Measurements from ENCODE around the gene ALAS2.
"Not testable (repeated sequence)": the region's sequence is repeated elsewhere in the genome, so short reads cannot be mapped to it uniquely, and the experiment has no call there.

The ALAS2 gene

GRCh38 chrX:55030271-55031205, at the start of gene ALAS2:
ALAS2 (minus strand) TSS chrX:55030977; CDS start chrX:55026000, 4,977 bp downstream.
- no peak for DNase-seq (ENCODE audit: low read depth in 3 of 3)

GRCh38 chrX:55074851-55075467, 44.2 kb upstream of the ALAS2 start, which contains the start of gene PAGE2B:
PAGE2B (plus strand) TSS chrX:55075030; CDS start chrX:55076042, 1,012 bp downstream.
- DNase-seq (ENCODE audit: low read depth in 3 of 3): no peak

DNA sequence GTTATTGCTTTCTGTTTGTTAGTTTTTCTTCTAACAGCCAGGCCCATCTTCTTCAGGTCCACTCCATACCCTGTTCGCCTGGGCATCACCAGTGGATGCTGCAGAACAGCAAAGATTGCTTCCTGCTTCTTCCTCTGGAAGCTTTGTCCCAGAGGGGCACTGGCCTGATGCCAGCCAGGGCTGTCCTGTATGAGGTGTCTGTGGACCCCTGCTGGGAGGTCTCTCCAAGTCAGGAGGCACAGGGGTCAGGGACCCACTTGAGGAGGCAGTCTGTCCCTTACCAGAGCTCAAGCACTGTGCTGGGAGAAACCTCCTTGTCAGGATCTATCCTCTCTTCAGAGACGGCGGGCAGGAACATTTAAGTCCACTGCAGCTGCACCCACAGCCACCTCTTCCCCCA, 41.5 kb upstream of the ALAS2 start:
- no peak for DNase-seq (ENCODE audit: low read depth in 3 of 3)

DNA sequence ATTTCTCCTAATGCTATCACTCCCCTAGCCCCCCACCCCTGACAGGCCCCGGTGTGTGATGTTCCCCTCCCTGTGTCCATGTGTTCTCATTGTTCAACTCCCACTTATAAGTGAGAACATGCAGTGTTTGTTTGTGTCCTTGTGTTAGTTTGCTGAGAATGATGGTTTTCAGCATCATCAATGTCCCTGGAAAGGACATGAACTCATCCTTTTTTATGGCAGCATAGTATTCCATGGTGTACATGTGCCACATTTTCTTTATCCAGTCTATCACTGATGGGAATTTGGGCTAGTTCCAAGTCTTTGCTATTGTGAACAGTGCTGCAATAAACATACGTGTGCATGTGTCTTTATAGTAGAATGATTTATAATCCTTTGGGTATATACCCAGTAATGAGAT, 36.4 kb upstream of the ALAS2 start:
- DNase-seq (ENCODE audit: low read depth in 3 of 3): not testable (repeated sequence)

GRCh38 chrX:55057675-55058249, 27.0 kb upstream of the ALAS2 start:
- DNase-seq (ENCODE audit: low read depth in 3 of 3): peak in 1 of 3 donors; percentile 19

DNA sequence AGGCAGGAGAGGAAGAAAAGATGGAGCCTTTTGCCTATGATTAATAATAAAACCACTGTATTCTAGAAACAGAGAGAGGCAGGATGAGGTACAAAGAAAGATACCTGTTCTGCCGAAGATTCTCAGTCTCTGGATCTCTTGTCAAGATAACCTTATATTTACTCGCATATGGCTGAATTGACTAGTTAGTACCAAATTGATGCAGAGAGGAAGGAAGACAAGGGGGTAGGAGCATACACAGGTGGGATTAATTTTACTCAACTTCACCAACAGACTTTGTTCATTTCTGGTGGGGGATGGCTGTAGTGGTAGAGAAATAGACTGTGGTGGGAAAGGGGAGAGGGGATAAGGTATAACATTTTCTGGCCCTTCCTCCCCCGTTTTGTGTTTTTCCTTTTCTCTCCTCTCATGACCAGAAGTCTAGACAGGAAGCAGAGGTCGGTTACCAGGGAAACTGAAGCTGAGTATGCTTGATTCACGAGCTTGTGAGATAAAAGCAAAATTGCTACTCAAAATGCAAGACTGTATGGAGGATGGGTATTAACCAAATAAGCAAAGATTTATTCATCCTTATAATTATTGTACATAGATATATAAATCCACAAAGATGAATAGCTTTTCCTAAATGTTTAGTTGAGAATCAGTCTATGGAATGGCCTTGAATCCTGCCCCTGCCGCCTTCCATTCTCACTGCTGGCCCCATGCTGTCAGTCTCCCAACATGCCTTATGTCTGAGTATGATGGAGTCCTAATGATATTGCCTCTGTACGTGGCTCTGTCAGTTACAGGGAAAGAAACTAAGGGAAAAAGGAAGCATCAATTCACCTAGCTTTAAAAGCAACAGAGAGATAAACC, 26.3 kb upstream of the ALAS2 start:
- no peak for DNase-seq (ENCODE audit: low read depth in 3 of 3)

- not testable (repeated sequence) for DNase-seq (ENCODE audit: low read depth in 3 of 3)
These were observed 19.8 kb upstream of the ALAS2 start for GRCh38 chrX:55050599-55050998.

DNA sequence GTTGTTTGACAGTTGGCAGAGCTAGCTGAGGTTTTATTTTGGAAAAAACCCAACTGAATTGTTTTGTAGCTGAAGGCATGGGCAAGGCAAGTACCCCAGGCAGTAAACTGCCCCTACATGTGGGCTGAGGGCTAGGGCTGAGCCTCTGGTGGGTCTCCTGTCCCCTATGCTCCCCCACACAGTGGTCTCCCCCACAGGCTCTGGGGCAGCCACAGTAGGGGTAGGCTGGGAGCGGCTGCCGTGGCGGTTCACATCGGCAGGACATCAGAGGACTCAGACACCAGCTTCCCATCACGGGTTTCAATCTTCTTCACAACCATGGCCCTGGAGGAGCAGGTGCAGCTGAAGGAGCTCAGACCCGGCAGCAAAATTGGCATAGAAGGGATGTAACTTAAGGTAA, 10.7 kb upstream of the ALAS2 start:
- DNase-seq (ENCODE audit: low read depth in 3 of 3): no peak

GRCh38 chrX:55039471-55039870, 8.7 kb upstream of the ALAS2 start:
- DNase-seq (ENCODE audit: low read depth in 3 of 3): no peak

DNA sequence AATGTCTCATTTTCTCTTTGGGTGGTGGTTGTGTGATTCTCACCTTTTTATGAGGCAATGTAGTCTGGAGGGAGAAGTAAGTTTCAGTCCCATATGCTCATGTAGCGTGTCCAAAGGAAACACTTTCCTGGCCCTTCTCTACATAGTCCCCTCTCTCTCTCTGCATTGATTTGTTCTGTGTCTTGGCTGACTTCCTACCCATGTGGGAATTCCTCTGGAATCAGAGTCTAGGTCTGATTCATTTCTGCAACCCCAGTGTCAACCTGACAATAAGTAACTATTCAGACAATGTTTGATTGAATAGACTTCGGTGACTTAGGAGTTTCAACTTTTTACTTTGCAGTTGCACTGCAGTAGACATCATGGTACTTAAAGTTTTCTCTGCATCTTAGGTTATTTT, 2.7 kb upstream of the ALAS2 start:
- no peak for DNase-seq (ENCODE audit: low read depth in 3 of 3)

DNA sequence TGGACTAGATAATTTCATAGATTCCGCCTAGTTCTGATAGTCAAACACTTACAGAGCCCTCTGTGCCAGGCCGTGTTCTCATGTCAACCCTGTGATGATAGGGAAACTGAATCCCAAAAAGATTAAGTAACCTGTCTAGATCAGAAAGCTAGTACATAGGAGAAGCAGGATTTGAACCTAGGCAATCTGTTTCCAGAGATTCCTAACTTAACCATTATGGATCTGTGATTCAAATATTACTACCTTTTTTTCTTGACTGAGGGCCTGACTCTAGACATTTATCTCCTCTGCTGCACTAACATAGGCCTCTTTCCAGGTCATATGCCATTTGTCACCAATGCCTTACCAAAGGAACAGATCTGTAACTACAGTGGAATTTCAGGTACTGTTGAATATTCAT, 1.5 kb downstream of the ALAS2 start:
- no peak for DNase-seq (ENCODE audit: low read depth in 3 of 3)

- no peak for DNase-seq (ENCODE audit: low read depth in 3 of 3)
These were observed 2.2 kb downstream of the ALAS2 start for GRCh38 chrX:55028611-55029010.

DNA sequence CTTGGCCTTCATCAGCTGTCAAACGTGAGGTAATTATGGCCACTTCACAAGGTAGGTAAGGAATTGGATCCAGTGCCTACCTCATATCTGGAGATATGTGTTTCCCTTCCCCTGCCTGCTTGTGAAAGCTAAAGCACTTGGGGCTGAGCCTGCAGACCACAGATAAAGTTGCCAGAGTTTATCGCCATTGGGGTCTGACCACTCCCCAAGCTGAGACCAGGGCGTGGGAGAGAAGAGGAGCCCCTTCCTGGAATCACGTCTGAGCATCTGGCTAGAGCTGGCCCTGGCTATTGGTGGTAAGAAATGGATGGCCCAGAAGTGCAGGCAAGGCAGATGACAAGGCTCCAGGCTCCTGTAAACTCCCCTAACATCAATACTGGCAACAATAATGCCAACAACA, 2.7 kb downstream of the ALAS2 start:
- DNase-seq (ENCODE audit: low read depth in 3 of 3): no peak

- no peak for DNase-seq (ENCODE audit: low read depth in 3 of 3)
These were observed 3.9 kb downstream of the ALAS2 start for GRCh38 chrX:55026840-55027239.

DNA sequence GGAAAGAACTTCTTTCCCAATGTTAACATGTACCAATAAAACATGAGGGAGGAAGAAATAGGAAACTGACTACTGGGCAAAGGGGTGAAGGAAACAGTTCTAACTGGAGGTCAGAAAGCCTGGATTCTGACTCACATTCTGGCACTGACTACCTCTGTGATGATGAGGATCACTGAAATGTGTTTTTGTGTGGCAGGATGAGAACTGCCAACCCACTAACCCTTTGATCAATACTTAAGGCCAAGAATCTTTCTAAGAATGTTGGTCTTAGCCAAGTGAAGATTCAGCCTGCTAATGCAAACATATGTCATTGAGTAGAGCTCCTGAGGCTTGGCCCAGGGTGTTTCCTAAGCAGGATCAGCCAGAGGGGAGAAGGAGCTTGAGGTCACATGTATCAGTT, 4.6 kb downstream of the ALAS2 start:
- DNase-seq (ENCODE audit: low read depth in 3 of 3): no peak

DNA sequence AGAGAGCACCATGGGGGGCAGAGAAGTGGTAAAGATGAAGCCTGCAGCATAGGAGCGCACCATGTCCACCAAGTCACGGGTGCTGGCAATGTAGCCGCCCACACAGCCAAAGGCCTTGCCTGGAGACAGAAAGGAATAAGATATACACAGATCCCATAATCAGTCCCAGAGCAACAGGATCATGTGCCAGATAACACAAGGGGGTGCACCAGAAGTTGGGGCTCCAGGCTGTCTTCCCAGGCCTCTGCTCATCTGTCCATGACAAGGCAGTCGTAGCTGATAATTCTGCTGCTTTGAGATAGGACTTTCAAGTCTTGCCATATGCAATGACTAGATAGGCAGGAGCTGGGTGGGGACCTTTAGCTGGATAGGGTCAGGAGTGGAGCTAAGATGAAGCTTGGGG, 15.9 kb downstream of the ALAS2 start:
- no peak for DNase-seq (ENCODE audit: low read depth in 3 of 3)

DNA sequence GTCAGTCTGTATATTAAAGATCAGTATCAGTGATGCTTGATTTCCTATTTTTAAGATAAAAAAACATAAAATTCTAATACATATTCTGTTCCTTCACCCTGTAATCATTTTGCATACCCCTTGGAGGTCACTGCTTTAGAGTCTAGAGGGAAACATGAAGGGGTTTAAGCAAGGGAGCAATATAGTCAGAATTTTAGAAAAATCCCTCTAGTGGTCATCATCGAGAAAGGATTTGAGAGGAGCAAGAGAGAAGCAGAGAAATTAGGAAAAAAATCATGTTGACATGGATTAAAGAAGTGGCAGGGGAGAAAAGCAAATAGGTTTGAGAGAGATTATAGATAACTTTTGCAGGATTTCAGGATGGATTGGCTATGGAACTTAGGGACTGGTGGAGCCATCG, 19.5 kb downstream of the ALAS2 start:
- DNase-seq (ENCODE audit: low read depth in 3 of 3): no peak

- no peak for DNase-seq (ENCODE audit: low read depth in 3 of 3)
These were observed 22.0 kb downstream of the ALAS2 start for GRCh38 chrX:55008571-55009358.

DNA sequence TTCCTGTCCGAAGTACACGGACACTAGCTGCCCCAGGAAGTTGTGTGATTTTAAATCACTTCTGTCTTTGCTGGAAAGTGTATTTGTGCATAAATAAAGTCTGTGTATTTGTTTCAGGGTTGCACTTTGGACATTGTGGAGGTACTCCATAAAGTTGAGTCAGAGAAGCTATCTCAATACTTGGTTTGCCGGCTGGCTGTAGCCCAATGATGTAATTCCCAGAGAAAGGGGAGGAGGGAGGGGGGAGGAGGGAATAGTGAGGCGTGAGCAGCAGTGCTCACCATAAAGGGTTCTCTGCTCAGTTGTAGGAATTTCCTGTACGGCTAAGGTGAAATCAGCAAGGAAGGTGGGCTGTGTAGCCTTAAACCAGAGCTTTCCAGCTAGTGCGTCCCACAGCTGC, 23.1 kb downstream of the ALAS2 start:
- no peak for DNase-seq (ENCODE audit: low read depth in 3 of 3)

GRCh38 chrX:55006827-55007621, 23.8 kb downstream of the ALAS2 start:
- DNase-seq (ENCODE audit: low read depth in 3 of 3): no peak

Data from stimulated activated CD4-positive, alpha-beta T cell treated with anti-CD3 and anti-CD28 coated beads, TNF-alpha, amount 100 ng/mL, for 48 hours (primary cell).